ENCODE data around the gene USH1C. TPM values are rescaled to one million over a fixed set of nuclear protein-coding genes. Genes with fewer than 3 reads are reported as not detected.

USH1C gene
- total and polyA plus RNA-seq, 2 of the 4 experiments (the other 2 are of a cell fraction), result not detected

GRCh38 chr11:17572791-17573460 is 28.7 kb upstream of the USH1C start:
- H4K91ac ChIP-seq (ENCODE audit: insufficient read depth, low read depth, low read length), result no peak overlapping the region
- no peak overlapping the region for H2BK120ac ChIP-seq (ENCODE audit: low read depth, low read length)
- no peak for ATAC-seq (ENCODE audit: low read depth)
- H3K9ac ChIP-seq (ENCODE audit: low read depth, low read length), result no peak overlapping the region
- H3K9me3 ChIP-seq (ENCODE audit: control insufficient read depth, insufficient read depth, low read length), result no peaks in the 10 kb centered on the region
- no peak overlapping the region for H3K4me2 ChIP-seq (ENCODE audit: low read depth, low read length)
- intact Hi-C loops (cut with micrococcal nuclease), result no loop called here
- no peak overlapping the region for H2BK15ac ChIP-seq (ENCODE audit: low read depth, low read length)
- H2AFZ ChIP-seq (replicated peaks; ENCODE audit: low read length, poor library complexity), result no peak overlapping the region
- no peak overlapping the region for H3K14ac ChIP-seq (replicated peaks; ENCODE audit: low read depth, low read length)
- H3K56ac ChIP-seq (ENCODE audit: extremely low read depth, insufficient read depth, low read length), result no peak overlapping the region
- no peak overlapping the region for H3K27ac ChIP-seq (ENCODE audit: insufficient read depth, low read length)
- no peak overlapping the region for H3K18ac ChIP-seq (ENCODE audit: low read depth, low read length)
- POLR2A ChIA-PET (ENCODE audit: unreplicated experiment), result no interaction called here
- DNase-seq, result no peak
- H3K4me1 ChIP-seq (ENCODE audit: control insufficient read depth, insufficient read depth, low read length), result no peaks in the 10 kb centered on the region
- H2BK5ac ChIP-seq (ENCODE audit: low read depth, low read length, poor library complexity, severe bottlenecking), result no peak overlapping the region
- WGBS, 2 experiments (ENCODE audit: extremely low coverage in 2 of 2, insufficient read length in 1 of 2), result no CpG with 5 or more reads among the region's 20 CpGs
- CTCF ChIA-PET, result no interaction called here
- no TSS peak for BruUV-seq (replicated peaks)
- H3K79me1 ChIP-seq (ENCODE audit: low read depth in 1 of 2, low read length in 2 of 2), result no peaks in the 10 kb centered on the region
- no peaks in the 10 kb centered on the region for H3K9me1 ChIP-seq (ENCODE audit: insufficient read depth, low read length)
- H2AK5ac ChIP-seq (ENCODE audit: low read depth, low read length), result no peak overlapping the region
- no peak overlapping the region for H3K4ac ChIP-seq (ENCODE audit: low read depth, low read length)
- dilution Hi-C loops (cut with HindIII; ENCODE audit: low sequenced_read_pairs, unreplicated experiment), result no loop called here
- no peak overlapping the region for H2BK20ac ChIP-seq (ENCODE audit: low read depth, low read length)
- no peak overlapping the region for H3K23ac ChIP-seq (ENCODE audit: low read depth, low read length)
- H3K27me3 ChIP-seq (ENCODE audit: control insufficient read depth, insufficient read depth, low read length), result peaks cover 1% of the 10 kb centered on the region; the same call in 1 of the 2 replicates
- no peaks in the 10 kb centered on the region for H3K36me3 ChIP-seq (ENCODE audit: control insufficient read depth, insufficient read depth, low read length)
- no peak overlapping the region for H4K8ac ChIP-seq (ENCODE audit: low read depth in 2 of 2, low read length in 2 of 2)
- in situ Hi-C loops (cut with MboI; ENCODE audit: low sequenced_read_pairs), result no loop called here
- TF ChIP-seq MXI1 (IDR thresholded peaks at IDR 0.05; ENCODE audit: borderline replicate concordance, low read depth, low read length) (no peak), CHD1 (IDR thresholded peaks at IDR 0.05; ENCODE audit: low read depth, low read length) (no peak), POLR2A (IDR thresholded peaks at IDR 0.05; ENCODE audit: low read depth, low read length) (no peak), ELK1 (IDR thresholded peaks at IDR 0.05; ENCODE audit: borderline replicate concordance, low read depth, low read length) (no peak), RCOR1 (IDR thresholded peaks at IDR 0.05; ENCODE audit: insufficient replicate concordance, low read length) (no peak), NFE2L2 (IDR thresholded peaks at IDR 0.05; ENCODE audit: low read depth, low read length) (no peak), CTCF (conservative IDR thresholded peaks at IDR 0.05; ENCODE audit: low read depth, low read length) (no peak), SMC3 (IDR thresholded peaks at IDR 0.05; ENCODE audit: low read depth, low read length) (no peak), RAD21 (IDR thresholded peaks at IDR 0.05; ENCODE audit: low read length) (no peak), USF2 (IDR thresholded peaks at IDR 0.05; ENCODE audit: low read depth, low read length) (no peak), MAZ (IDR thresholded peaks at IDR 0.05; ENCODE audit: borderline replicate concordance, low read depth, low read length) (no peak), MAFK (IDR thresholded peaks at IDR 0.05; ENCODE audit: low read depth, low read length) (no peak)
- H3K4me3 ChIP-seq (ENCODE audit: insufficient read depth, low read depth, low read length), result no peak overlapping the region
- no peaks in the 10 kb centered on the region for H4K20me1 ChIP-seq (ENCODE audit: insufficient read depth, low read length)
- peak overlapping the region; percentile 42 for H2AK9ac ChIP-seq (replicated peaks; ENCODE audit: low read depth, low read length, poor library complexity)
- no peak overlapping the region for H4K5ac ChIP-seq (ENCODE audit: low read depth, low read length)

Measured in IMR-90 (cell line).